GM12892 (cell line): ENCODE results near the gene SVBP.

Experiments used
- POLR2A ChIP-seq: IDR thresholded peaks from 2 replicates; pipeline ENCODE4 v1.6.1; 2011; ENCODE audit warnings: low read depth, low read length, control low read depth
- POLR2AphosphoS5 ChIP-seq: IDR thresholded peaks from 2 replicates; pipeline ENCODE4 v1.6.1; 2011; ENCODE audit warnings: low read depth, low read length, control low read depth
- TAF1 ChIP-seq: IDR thresholded peaks from 2 replicates; pipeline ENCODE4 v1.6.1; 2011; ENCODE audit warnings: low read depth, mild to moderate bottlenecking, control low read depth, low read length, borderline replicate concordance

DNA sequence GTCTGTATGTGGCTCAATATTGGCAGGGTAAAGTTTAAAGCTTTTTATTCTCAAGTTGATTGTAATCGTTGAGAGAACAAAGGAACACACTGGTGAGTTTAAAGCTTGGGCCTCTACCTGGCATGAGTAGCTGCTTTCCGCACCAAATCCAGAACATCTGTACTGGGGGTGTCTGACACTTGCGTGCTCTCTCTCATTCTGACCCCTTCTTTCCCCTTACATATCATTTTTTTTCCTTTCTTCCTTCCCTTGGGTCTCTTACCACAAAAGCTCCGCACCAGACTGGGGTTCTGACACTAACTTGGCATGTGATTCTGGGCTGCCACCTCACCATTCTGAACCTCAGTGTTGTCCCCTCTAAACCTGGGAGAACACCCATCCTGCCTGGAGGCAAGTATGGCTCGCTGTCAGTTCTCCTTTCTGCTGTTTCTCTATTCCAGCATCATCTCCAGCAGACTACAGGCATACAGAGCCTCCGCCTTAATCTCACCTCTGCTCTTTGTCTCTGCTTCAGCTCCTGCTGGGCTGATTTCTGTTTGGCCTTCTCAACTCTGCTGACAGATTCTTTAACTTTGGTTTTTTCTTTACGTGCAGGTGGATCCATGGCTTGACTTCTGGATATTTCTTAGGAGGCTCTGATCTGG, 1.1 kb downstream of the SVBP start:
- TF ChIP-seq POLR2A (no peak), POLR2AphosphoS5 (no peak), TAF1 (no peak)
